NT2/D1 (cell line): ENCODE data around the gene TNFAIP8L3.

Experiments
- DNase-seq: peaks from one replicate; pipeline ENCODE4 v3.0.0-alpha.2; 2011; ENCODE audit warnings: low read depth, low spot score
- H3K27me3 ChIP-seq: 2 replicates; pipeline ENCODE4 v1.6.0; 2011; ENCODE audit warnings: mild to moderate bottlenecking; ENCODE audit not compliant: insufficient read length, insufficient read depth
- H3K36me3 ChIP-seq: 2 replicates; pipeline ENCODE4 v1.6.1; 2011; ENCODE audit warnings: mild to moderate bottlenecking, low read length, mixed read lengths; ENCODE audit not compliant: insufficient read depth, insufficient read length
- H3K4me1 ChIP-seq: 2 replicates; pipeline ENCODE4 v1.5.1; 2011; ENCODE audit not compliant: insufficient read depth, insufficient read length
- H3K4me3 ChIP-seq: 2 replicates; pipeline ENCODE4 v1.5.1; 2011; ENCODE audit warnings: low read depth; ENCODE audit not compliant: insufficient read length
- H3K9ac ChIP-seq: 2 replicates; pipeline ENCODE4 v1.6.0; 2011; ENCODE audit warnings: low read depth; ENCODE audit not compliant: insufficient read length
- H3K9me3 ChIP-seq: 2 replicates; pipeline ENCODE4 v1.5.1; 2011; ENCODE audit warnings: mild to moderate bottlenecking, low read length; ENCODE audit not compliant: insufficient read depth
- SUZ12 ChIP-seq: IDR thresholded peaks from 2 replicates; pipeline ENCODE4 v1.6.1; 2011; ENCODE audit not compliant: insufficient read length, insufficient read depth; ENCODE audit errors: extremely low read depth
- YY1 ChIP-seq: IDR thresholded peaks from 2 replicates; pipeline ENCODE4 v1.6.1; 2011; ENCODE audit not compliant: insufficient read length, insufficient read depth
- ZNF274 ChIP-seq: IDR thresholded peaks from 2 replicates; pipeline ENCODE4 v1.6.1; 2011; ENCODE audit warnings: mild to moderate bottlenecking, low read depth, low read length

The TNFAIP8L3 gene

DNA sequence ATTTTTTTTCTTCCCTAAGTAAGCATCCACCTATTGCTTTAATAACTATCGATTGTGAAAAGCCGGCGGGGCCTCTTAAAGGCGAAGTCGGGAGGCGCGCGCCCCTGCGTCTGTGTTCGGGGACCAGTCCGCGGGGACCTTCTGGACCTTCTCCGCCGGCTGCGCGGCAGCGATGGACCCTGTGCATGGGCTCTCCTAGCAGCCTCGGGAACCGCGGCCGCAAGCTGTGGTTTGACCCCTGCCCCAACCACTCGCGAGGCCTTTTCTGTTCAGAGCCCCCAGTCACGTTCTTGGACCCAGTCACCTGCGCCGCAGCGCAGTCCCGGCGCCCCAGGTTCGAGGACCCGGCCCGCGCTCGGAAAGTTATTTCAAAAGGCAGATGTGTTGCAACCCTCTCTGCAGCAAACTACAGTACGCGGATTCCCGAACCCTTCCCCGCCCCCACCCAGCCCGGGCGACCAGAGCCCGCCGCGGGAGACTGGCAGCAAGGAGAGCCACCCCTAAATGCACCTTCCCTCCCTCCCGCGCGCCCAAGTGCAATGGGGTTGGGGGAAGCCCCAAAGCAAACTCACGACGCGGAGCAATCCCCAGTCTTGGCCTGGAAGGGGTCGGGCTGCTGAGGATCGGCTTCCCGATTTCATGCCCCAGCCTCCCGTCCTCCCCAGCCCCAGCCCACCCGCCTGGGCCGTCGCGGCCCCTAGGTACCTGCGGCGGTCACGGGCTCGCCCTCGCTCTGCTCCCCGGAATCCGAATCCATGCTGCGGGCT, 684 bp downstream of the TNFAIP8L3 start:
- no peaks in the 10 kb centered on the region for H3K4me1 ChIP-seq
- no peaks in the 10 kb centered on the region for H3K9me3 ChIP-seq
- H3K4me3 ChIP-seq = peak overlapping the region; percentile 45
- H3K9ac ChIP-seq = peak overlapping the region; percentile 61
- TF ChIP-seq SUZ12 (peak; percentile 55), YY1 (no peak)
- peaks cover 55% of the 10 kb centered on the region for H3K27me3 ChIP-seq
- no peaks in the 10 kb centered on the region for H3K36me3 ChIP-seq
- DNase-seq = no peak

- no peak overlapping the region for H3K9ac ChIP-seq
- no peak for DNase-seq
- H3K36me3 ChIP-seq = no peaks in the 10 kb centered on the region
- no peaks in the 10 kb centered on the region for H3K9me3 ChIP-seq
- H3K4me3 ChIP-seq = no peak overlapping the region
- no peak for TF ChIP-seq YY1
- no peak for TF ChIP-seq ZNF274
- TF ChIP-seq SUZ12 = peak; percentile 44
- H3K27me3 ChIP-seq = peaks cover 55% of the 10 kb centered on the region
- no peaks in the 10 kb centered on the region for H3K4me1 ChIP-seq
These were observed 1.2 kb downstream of the TNFAIP8L3 start for GRCh38 chr15:51093488-51093838.

DNA sequence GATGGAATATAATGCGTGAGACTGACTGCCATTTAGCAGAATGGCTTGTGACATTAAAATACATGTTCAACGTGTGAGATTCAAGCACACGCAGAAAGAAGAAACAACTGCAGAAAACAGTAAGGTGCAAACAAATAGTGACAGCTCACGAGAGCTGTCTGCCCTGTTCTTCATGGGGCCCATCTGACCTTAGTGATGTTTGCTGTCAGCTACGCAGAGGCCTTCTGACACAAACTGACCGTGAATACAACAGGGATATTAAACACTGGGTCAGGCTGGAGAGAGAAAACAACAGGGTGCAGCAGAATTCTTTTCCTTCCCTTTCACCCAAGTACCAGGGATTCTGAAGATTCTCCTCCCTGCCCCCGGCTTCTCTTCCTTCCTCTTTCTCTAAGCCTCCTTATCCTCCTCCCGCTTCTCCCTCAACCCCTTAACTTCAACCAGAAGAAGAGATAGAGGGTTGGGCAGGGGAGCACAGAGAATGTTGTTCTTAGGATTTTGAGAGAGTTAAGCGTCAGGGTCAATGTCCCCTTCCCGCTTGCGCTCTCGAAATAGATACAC, 2.1 kb downstream of the TNFAIP8L3 start:
- no peak for DNase-seq
- H3K9me3 ChIP-seq = no peaks in the 10 kb centered on the region
- no peaks in the 10 kb centered on the region for H3K36me3 ChIP-seq
- TF ChIP-seq SUZ12 = no peak
- TF ChIP-seq YY1 = no peak
- no peak for TF ChIP-seq ZNF274
- H3K4me1 ChIP-seq = no peaks in the 10 kb centered on the region
- H3K4me3 ChIP-seq = no peak overlapping the region
- H3K27me3 ChIP-seq = peaks cover 55% of the 10 kb centered on the region
- no peak overlapping the region for H3K9ac ChIP-seq

DNA sequence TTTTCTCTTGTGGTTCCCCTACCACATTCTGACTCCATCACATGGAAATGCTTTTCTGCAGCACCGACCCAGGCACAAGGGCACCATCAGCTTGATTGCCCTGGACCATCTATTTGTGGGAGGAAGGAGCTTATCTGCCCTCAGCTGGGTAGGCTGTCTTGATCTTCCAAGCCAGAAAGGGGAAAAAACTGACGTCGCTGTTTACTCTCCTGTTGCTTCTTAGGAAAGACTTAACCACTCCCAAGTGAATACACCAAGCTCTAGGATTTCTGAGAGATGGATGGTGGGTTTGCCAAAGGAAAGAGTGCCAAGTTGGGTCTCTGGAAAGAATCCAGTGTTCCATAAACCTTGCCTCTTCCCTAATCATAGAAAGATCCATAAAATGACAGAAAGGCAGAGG, 4.0 kb downstream of the TNFAIP8L3 start:
- H3K36me3 ChIP-seq = no peaks in the 10 kb centered on the region
- no peak overlapping the region for H3K4me3 ChIP-seq
- H3K27me3 ChIP-seq = peaks cover 50% of the 10 kb centered on the region
- no peak overlapping the region for H3K9ac ChIP-seq
- no peak for DNase-seq
- peaks cover 3% of the 10 kb centered on the region for H3K4me1 ChIP-seq
- H3K9me3 ChIP-seq = no peaks in the 10 kb centered on the region
- TF ChIP-seq SUZ12 = no peak
- no peak for TF ChIP-seq ZNF274
- TF ChIP-seq YY1 = no peak

DNA sequence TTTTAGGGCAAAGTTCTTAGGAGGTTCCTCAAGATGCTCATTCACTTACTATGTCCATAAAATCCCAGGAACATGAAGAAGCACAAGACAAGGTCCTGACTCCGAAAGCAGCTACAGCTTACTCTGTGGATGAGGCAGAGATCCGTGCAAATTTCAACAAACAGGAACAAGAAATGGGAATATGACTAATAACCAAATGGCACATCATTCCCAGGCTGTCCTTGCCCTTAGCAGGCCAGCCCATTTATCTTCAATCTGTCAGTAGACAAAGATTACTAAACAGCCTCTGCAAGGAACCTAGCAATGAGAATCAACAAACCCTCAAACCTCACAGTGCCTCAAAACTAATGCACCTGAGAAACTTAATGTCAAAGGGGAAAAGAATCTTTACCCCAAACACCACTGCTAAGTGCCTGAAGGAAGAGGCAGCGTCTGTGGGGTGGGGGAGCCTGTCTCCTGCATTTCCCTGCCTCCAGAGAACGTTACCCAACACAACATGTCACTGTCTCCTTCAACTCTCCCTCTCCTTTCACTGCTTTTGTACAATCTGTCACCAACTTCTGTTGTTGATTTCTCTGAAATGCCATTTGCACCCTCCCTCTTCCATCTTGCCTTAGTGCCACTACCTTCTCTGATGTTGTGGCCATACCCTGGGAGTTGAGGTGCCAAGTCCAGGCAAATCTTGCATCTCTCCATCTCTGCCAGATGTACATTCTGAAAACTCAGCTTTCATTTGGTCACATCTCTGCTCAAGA, 4.8 kb downstream of the TNFAIP8L3 start:
- H3K9me3 ChIP-seq = no peaks in the 10 kb centered on the region
- H3K4me3 ChIP-seq = no peak overlapping the region
- DNase-seq = no peak
- no peaks in the 10 kb centered on the region for H3K36me3 ChIP-seq
- TF ChIP-seq YY1 (no peak), SUZ12 (no peak), ZNF274 (no peak)
- H3K4me1 ChIP-seq = peaks cover 3% of the 10 kb centered on the region
- peaks cover 41% of the 10 kb centered on the region for H3K27me3 ChIP-seq
- H3K9ac ChIP-seq = no peak overlapping the region

DNA sequence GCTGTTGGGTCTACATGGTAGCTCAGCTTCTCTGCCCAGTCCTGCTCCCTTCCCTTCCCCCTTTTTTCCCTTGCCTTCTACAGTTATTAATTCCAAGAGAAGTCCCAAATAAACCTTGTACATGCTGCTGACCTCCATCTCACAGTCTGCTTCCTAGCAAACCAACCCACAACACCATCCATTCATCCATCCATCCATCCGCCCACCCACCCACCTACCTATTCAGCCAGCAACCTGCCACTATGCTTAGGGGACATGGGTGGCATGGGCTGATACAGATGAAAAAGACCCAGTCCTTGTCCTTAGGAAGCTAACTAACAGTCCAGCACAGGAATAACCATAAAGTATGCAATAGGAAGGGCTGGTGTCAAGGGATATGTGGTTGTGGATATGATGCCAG, 5.7 kb downstream of the TNFAIP8L3 start:
- Histone ChIP-seq H3K36me3 (no peaks in the 10 kb centered on the region), H3K27me3 (peaks cover 35% of the 10 kb centered on the region), H3K4me3 (no peak overlapping the region), H3K4me1 (peaks cover 3% of the 10 kb centered on the region), H3K9me3 (no peaks in the 10 kb centered on the region), H3K9ac (no peak overlapping the region)
- TF ChIP-seq SUZ12 (no peak), ZNF274 (no peak), YY1 (no peak)
- DNase-seq = no peak

- peaks cover 30% of the 10 kb centered on the region for H3K27me3 ChIP-seq
- no peak overlapping the region for H3K9ac ChIP-seq
- TF ChIP-seq SUZ12 (no peak), YY1 (no peak), ZNF274 (no peak)
- no peak overlapping the region for H3K4me3 ChIP-seq
- no peaks in the 10 kb centered on the region for H3K9me3 ChIP-seq
- H3K4me1 ChIP-seq = peaks cover 3% of the 10 kb centered on the region
- no peak for DNase-seq
- no peaks in the 10 kb centered on the region for H3K36me3 ChIP-seq
These were observed 6.1 kb downstream of the TNFAIP8L3 start for GRCh38 chr15:51088585-51088984.
